ENCODE measurements around the gene TXNL4B. TPM values are rescaled to one million over a fixed set of nuclear protein-coding genes. Genes with fewer than 3 reads are reported as not detected.

Gene TXNL4B
- total and polyA plus RNA-seq, 9 of the 15 experiments (the other 6 are each of a cell fraction or from before 2014, with no cell fraction given) = 11.9 to 38.0 (median 22.3) TPM

DNA sequence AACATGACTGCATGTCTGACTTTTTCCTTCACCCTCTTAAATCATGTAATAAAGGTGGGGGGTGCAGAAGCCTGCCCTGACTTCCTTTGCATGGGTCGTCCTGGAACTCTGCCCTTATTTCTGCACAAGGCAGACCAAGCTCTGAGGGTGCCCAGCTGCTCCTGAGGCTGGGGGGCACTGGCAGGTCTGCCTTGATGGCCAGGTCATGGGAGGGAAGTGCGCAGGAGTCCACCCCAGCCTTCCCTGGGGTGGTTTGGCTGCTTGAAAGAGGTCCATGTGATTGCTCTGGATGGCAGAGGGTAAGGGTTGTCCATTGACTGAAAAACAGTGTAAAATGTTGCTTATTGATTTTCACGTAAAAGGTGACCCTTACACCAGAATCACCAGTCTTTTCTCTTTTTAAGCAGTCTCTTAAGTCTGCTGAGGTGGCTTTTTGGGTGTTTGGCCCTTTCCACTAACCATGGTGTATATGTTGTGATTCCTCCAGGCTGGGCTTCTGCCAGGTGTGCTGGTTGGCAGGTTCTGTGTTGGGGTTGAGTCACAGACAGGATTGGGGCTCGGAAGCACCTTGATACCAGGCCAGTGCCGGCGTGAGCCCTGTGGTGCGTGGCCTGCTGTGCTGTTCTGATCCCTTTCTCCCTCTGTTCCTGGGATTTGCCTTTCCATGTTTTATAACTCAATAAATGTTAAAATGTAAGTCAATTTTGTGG, 19.6 kb upstream of the TXNL4B start:
- Histone ChIP-seq H3K79me2 (ENCODE audit: control insufficient read depth, insufficient read depth, low read length) (no peaks in the 10 kb centered on the region), H3K9me3 (replicated peaks; ENCODE audit: control insufficient read depth, insufficient read depth, low read depth, low read length) (no peaks in the 10 kb centered on the region), H3K27ac (ENCODE audit: extremely low read depth, low read depth, low read length) (no peak overlapping the region), H3K4me2 (ENCODE audit: insufficient read depth, low read length) (no peak overlapping the region), H3K9ac (ENCODE audit: insufficient read depth in 1 of 2, low read depth in 2 of 2, low read length in 2 of 2) (no peak overlapping the region), H2AFZ (ENCODE audit: low read depth, low read length) (no peak overlapping the region), H3K36me3 (ENCODE audit: control insufficient read depth, insufficient read depth, low read length) (peaks cover 45% of the 10 kb centered on the region; the same call in 2 of the 3 replicates), H4K20me1 (replicated peaks; ENCODE audit: control insufficient read depth, insufficient read depth, low read length) (no peaks in the 10 kb centered on the region), H3K27me3 (ENCODE audit: control insufficient read depth in 2 of 2, insufficient read depth in 2 of 2, low read length in 2 of 2) (no peaks in the 10 kb centered on the region; a peak in 1 of 5 replicates), H3K4me1 (replicated peaks in 1 of 2; ENCODE audit: control insufficient read depth in 2 of 2, insufficient read depth in 2 of 2, low read length in 2 of 2) (peaks cover 4 to 16% of the 10 kb centered on the region in 2 experiments; a peak in 3 of 5 replicates), H3K4me3 (no peak overlapping the region), H3K9me1 (ENCODE audit: control insufficient read depth, insufficient read depth, low read length) (peaks cover 4% of the 10 kb centered on the region)
- POLR2A ChIA-PET = interaction anchor here (1.2 kb wide), 1 partner anchor 11 kb away, joined by 3 read pairs; no protein-coding TSS in a partner anchor
- in situ Hi-C loops (cut with MboI) = no loop called here
- intact Hi-C loops (cut with micrococcal nuclease) = no loop called here
- ATAC-seq = no peak
- no TSS peak for BruUV-seq (replicated peaks)
- WGBS (ENCODE audit: insufficient coverage, low coverage, missing lambda C conversion rate) = 85% methylated on average over 7 of the region's 7 CpGs
- no peak for TF ChIP-seq ZNF561 (CRISPR knock-in tag; conservative IDR thresholded peaks at IDR 0.05)
- TF ChIP-seq LEF1 (IDR thresholded peaks at IDR 0.05) = no peak
- TF ChIP-seq FOSL1 (tag; conservative IDR thresholded peaks at IDR 0.05) = no peak
- no peak for TF ChIP-seq NCOR1 (IDR thresholded peaks at IDR 0.05)
- no peak for TF ChIP-seq RBM15 (IDR thresholded peaks at IDR 0.05; ENCODE audit: insufficient read depth, low read length)
- TF ChIP-seq RHOXF2B (CRISPR knock-in tag; conservative IDR thresholded peaks at IDR 0.05) = no peak
- TF ChIP-seq DNMT1 (IDR thresholded peaks at IDR 0.05) = no peak
- no peak for TF ChIP-seq GATAD2B (IDR thresholded peaks at IDR 0.05; ENCODE audit: borderline replicate concordance)
- no peak for TF ChIP-seq SMAD3 (CRISPR knock-in tag; conservative IDR thresholded peaks at IDR 0.05)
- no peak for TF ChIP-seq ZNF24 (IDR thresholded peaks at IDR 0.05)
- no peak for TF ChIP-seq SMARCA5 (IDR thresholded peaks at IDR 0.05)
- TF ChIP-seq MCM5 (IDR thresholded peaks at IDR 0.05; ENCODE audit: low read depth) = no peak
- no peak for TF ChIP-seq ZNF146 (CRISPR knock-in tag; IDR thresholded peaks at IDR 0.05; ENCODE audit: unreplicated experiment)
- FAIRE-seq = no peak
- no peak for DNase-seq (ENCODE audit: extremely low read depth in 1 of 4, low spot score in 3 of 4)
- CTCF ChIA-PET (ENCODE audit: low intra/inter-chr PET ratio) = no interaction called here
